Measurements from ENCODE around the gene NAT8L.

DNA sequence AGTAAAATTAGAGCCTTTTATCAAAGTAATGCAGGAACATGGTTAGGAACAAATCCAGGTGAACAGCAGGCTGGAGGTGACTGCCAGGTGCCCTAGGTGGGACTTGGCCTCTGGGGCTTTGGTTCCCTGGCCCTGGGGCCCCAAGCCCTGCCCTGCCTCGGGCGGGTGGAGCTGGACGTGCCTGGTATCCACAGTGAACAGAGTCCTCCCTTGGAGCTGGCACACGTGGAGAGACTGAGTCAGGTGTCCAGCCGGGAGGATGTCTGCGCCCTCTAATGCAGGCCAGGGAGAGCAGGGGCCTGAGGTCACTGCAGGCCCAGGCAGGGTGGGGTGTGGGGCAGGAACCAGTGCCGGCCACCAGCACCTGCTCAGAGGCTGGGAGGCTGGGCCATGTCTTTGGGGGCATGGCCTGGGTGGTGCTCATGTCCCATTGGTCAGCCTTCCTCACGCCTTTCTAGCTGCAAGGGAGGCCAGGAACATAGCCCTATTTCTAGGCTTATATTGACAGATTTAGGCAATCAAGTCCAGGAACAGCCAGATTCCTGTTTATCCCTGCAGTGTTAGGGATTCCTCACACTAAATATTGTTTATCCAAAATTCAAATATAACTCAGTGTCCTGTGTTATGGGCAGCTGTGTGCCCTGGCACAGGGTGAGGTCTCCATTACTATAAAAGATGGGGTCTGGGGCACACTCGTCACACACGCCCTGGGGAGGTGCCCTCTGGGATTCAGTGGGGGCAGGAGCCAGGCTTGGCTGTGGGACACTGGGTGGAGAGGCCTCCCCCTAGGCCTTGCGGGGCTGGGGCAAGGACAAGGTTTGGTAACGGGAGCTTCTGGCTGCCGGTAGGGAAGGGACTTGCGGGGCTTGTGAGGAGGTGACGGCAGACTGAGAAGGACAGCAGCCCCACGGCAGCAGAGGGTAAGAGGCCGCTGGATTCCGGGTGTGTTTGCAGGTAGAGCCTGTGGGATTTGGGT, 14.3 kb upstream of the NAT8L start:
- TF ChIP-seq POLR2AphosphoS5 (IDR thresholded peaks at IDR 0.05; ENCODE audit: low read depth, low read length) (no peak), POLR2A (IDR thresholded peaks at IDR 0.05; ENCODE audit: low read depth, low read length) (no peak)
